WI38 (cell line): ENCODE results near the gene RSBN1L.

ENCODE experiments used
- H3K4me3 ChIP-seq: 2 replicates; pipeline ENCODE4 v1.5.1; 2011; ENCODE audit warnings: low read depth, mild to moderate bottlenecking, control low read depth, low read length
- CTCF ChIP-seq: IDR thresholded peaks from 2 replicates; pipeline ENCODE4 v1.5.1; 2012; ENCODE audit warnings: low read depth, mild to moderate bottlenecking, control low read depth, low read length

RSBN1L gene

GRCh38 chr7:77806425-77806824 is 110.2 kb downstream of the RSBN1L start:
- no peak for TF ChIP-seq CTCF
- no peak overlapping the region for H3K4me3 ChIP-seq

- H3K4me3 ChIP-seq: no peak overlapping the region
- TF ChIP-seq CTCF: no peak
These were observed 112.3 kb downstream of the RSBN1L start for GRCh38 chr7:77808517-77808916.

- TF ChIP-seq CTCF: no peak
- H3K4me3 ChIP-seq: no peak overlapping the region
These were observed 115.4 kb downstream of the RSBN1L start for GRCh38 chr7:77811516-77812289.

GRCh38 chr7:77812290-77812685 is 116.0 kb downstream of the RSBN1L start:
- TF ChIP-seq CTCF: no peak
- H3K4me3 ChIP-seq: no peak overlapping the region

GRCh38 chr7:77813180-77813579 is 116.9 kb downstream of the RSBN1L start:
- TF ChIP-seq CTCF: no peak
- no peak overlapping the region for H3K4me3 ChIP-seq

- TF ChIP-seq CTCF: no peak
- no peak overlapping the region for H3K4me3 ChIP-seq
These were observed 122.8 kb downstream of the RSBN1L start for GRCh38 chr7:77819021-77819420.

- no peak for TF ChIP-seq CTCF
- no peak overlapping the region for H3K4me3 ChIP-seq
These were observed 124.7 kb downstream of the RSBN1L start for GRCh38 chr7:77820967-77821366.
